NCI-H2196 treated with DMSO at 0.1 percent for 48 hours (cell line): ENCODE data around the gene C3orf18.
"Not testable (repeated sequence)": the region's sequence is repeated elsewhere in the genome, so short reads cannot be mapped to it uniquely, and the experiment has no call there.

Experiments
- DNase-seq: peaks from one replicate; lab custom pipeline; 2025; ENCODE audit not compliant: unreplicated experiment; lab: John Stamatoyannopoulos, UW

The C3orf18 gene

GRCh38 chr3:50525191-50525910 lies 42.2 kb downstream of the C3orf18 start:
- no peak for DNase-seq

- no peak for DNase-seq
Measured at GRCh38 chr3:50524746-50525145, 42.8 kb downstream of the C3orf18 start.

DNA sequence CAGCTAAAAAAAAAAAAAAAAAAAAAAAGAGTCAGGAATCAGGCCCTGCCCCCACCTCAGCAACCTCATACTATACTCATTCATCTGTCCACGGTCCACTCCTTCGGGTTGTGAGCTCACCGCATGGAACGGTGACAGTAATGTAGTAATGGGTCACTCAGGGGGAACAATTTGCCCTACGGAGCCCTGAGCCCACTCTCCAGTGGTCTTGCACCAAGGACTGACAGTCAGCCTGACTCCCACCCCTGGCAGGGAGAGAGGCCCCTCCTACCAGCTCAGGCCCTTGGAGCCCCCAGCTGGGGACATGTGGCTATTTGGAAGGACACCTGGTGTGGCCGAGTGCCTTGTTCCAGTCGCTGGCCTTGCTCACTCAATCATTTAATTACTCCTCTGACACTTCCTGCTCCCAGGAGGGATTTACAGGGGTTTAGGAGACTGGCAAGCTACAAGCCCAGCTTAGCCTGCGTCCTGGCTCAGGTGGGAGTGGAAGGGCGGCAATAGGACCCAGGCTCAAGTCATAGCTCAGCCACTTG lies 44.2 kb downstream of the C3orf18 start:
- no peak for DNase-seq

DNA sequence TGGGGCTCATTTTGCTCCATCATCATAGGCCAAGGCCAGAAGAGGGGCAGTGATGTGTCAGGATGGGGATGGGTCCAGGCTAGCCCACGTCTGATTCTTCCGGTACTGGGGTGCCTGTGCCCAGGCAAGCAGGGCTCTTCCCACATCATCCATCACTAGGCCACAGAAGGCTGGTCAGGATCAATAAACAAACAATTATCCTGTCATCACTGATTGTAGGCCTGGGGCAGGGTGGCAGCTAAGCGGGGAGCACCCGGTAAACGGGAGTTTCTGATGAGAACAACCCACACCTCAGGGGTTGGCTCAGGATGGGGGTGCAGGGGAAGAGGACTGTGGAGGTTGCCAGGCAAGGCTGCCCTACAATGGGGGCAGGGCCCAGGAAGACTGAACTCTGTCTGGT lies 46.0 kb downstream of the C3orf18 start:
- no peak for DNase-seq

- DNase-seq, result no peak
Measured at GRCh38 chr3:50520849-50521248, 46.7 kb downstream of the C3orf18 start.

DNA sequence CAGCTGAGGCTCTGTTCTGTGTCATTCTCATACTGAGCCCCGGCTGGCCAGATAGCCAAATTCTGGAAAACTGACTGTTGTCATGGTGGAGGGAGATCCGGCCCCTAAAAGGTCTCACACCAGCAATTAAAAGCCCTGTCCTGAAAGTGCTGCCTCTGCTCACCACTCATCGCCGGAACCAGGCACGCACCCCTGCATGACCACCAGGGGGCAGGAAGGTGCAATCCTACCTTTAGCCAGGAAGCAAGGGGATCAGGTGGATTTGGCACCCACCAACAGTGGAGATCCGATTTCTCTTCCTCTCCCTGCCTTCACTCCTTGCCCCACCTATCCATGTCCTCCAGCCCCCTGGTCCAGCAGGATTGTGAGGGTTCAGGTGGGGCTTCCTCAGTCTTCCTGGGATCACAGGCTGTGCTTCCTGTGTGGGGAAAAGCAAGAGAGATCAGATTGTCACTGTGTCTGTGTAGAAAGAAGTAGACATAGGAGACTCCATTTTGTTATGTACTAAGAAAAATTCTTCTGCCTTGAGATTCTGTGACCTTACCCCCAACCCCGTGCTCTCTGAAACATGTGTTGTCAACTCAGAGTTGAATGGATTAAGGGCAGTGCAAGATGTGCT lies 48.0 kb downstream of the C3orf18 start:
- DNase-seq, result peak; percentile 47

GRCh38 chr3:50518436-50518835 lies 49.1 kb downstream of the C3orf18 start:
- DNase-seq, result no peak

DNA sequence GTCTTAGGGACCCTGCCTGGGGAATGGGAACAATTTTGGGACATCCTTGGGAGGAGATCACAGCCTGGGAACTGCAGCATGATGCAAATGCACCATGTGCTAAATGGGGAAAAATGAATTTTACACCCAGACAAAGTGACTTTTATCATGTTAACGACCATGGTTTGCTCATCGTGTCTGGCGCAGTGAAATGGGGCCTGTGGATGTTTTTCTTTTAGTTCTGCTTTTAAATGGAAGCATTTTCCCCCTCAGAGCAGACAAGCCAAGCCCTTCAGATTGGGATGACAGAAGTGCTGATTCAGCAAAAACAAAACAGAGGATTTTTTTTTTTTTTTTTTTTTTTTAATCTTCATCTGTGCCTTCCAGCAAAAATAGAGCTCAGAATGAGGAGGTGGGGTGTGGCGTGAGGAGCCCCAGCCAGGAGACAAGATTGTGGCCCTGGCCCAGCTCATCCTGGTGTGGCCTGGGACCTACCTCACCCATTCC lies 49.8 kb downstream of the C3orf18 start:
- DNase-seq, result no peak

DNA sequence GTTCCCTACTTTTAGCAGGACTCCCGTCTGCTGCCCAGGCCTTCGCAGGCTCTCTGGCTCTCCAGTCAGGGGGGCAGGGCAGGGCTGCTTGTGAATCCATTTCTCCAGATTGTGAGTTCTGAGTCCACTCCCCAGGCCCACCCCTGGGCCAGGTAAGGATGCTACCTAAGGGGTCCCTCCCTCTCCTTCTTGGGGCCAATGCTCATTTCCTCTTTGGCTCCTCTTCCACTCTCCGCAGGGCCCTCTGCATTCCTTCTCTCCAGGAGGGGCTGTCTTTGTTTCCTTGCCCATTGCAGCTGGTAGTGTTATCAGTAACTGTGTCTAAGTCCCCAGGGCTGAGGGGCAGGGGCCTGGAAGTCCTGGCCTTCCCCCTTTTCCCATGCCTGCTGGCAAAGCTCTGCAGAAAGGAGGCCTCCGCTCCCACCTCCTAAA lies 51.1 kb downstream of the C3orf18 start:
- no peak for DNase-seq

- no peak for DNase-seq
Measured at GRCh38 chr3:50515565-50516439, 51.7 kb downstream of the C3orf18 start.

DNA sequence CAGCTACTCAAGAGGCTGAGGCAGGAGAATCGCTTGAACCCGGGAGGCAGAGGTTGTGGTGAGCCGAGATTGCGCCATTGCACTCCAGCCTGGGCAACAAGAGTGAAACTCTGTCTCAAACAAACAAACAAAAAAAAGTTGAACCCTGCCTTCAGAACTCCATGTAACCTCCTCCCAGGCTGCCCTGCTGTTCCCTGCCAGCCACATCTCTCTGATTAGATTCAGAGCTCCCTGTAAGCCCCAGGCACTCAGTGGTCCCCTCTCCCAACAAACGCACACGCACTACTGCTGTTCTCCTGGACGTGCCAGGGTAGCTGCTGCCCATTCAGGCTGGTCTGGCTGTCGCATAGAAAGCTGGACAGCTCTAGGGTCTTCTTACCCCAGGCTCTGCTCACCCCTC lies 54.6 kb downstream of the C3orf18 start:
- not testable (repeated sequence) for DNase-seq

- DNase-seq, result no peak
Measured at GRCh38 chr3:50512131-50512530, 55.4 kb downstream of the C3orf18 start.

- no peak for DNase-seq
Measured at GRCh38 chr3:50510325-50510724, 57.2 kb downstream of the C3orf18 start.

- no peak for DNase-seq
Measured at GRCh38 chr3:50509715-50510114, 57.8 kb downstream of the C3orf18 start.

DNA sequence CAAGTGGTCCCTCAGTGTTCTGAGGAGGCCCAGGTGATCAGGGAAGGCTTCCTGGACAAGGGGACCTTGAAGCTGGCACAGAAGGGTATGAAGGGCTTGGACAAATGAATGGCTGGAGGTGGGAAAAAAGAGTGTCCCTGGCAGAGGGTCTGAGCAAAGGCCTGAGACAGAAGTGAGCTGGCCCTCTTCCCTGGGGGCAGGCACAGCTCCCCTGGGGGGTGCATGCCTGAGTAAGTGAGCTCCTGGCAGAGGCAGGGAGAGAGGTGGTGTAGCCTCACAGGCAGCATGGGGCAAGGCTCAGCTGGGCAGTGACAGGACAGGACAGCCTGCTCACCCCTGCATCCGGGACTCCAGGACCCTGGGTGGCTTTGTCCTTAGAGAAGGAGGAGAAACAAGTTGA lies 58.7 kb downstream of the C3orf18 start:
- no peak for DNase-seq
